Kidney capillary endothelial cell (primary cell): ENCODE results near the gene GIMAP6.
"Not testable (repeated sequence)": the region's sequence is repeated elsewhere in the genome, so short reads cannot be mapped to it uniquely, and the experiment has no call there.

Experiments used
- DNase-seq: peaks from one replicate; pipeline ENCODE4 v3.0.0-alpha.2; 2018; ENCODE audit warnings: low spot score

The GIMAP6 gene

GRCh38 chr7:150645259-150646020, 13.3 kb upstream of the GIMAP6 start:
- DNase-seq: no peak

DNA sequence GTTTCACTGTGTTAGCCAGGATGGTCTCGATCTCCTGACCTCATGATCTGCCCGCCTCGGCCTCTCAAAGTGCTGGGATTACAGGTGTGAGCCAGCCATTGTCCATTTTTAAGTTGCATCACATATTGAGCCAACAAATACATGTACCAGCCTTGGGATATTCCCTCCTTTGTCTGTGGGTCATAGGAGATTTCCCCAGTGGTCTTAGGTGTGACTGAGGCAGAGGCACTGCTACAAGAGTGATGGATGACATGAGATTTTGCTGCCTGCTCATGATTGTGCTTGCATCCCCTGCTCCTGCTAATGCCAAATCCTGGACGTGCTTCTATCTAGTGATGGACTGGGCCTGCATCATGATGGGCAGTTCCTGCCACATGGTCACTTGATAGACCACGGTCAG, 10.7 kb upstream of the GIMAP6 start:
- no peak for DNase-seq

GRCh38 chr7:150641854-150642253, 9.7 kb upstream of the GIMAP6 start:
- DNase-seq: no peak

GRCh38 chr7:150633926-150634325, 1.7 kb upstream of the GIMAP6 start:
- DNase-seq: no peak

- peak; percentile 46 for DNase-seq
Measured at GRCh38 chr7:150631084-150631826, 930 bp downstream of the GIMAP6 start.

DNA sequence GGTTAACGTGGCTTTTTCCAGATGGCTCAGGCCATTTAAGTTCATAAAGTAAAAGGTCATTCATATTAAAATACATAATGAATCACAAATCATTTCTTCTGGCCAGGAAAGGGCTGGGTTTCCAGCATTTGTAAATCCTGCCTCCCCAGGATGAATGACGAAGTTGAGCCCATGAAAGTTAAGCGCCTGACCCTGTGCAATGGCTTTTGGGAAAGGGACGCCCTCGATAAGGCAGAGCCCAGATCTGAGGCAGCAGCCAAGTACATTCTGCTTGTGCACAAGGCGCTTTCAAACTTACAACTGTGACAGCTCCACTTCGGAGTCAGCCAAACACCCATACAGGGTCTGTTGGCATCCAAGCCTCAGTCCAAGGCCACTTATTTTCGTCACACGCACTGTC, 2.8 kb downstream of the GIMAP6 start:
- DNase-seq: peak; percentile 75

DNA sequence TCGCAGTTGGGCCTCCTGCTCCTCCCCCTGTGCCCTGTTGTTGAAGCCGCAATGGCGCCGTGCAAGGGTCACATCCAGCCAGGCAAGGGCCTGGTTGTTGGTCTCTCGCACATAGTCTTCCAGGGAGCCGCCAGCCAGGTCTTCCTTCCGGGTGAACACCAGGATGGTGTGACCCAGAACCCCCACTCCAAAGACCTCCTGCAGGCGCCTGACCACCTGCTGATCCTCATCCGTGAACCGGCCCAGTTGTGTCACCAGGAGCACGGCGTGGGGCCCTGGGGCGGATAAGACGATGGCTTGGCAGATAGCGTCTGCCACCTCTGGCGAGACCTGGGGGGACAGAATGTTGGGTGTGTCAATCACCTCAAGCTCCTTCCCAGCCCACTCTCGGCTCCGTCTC, 4.2 kb downstream of the GIMAP6 start:
- no peak for DNase-seq

DNA sequence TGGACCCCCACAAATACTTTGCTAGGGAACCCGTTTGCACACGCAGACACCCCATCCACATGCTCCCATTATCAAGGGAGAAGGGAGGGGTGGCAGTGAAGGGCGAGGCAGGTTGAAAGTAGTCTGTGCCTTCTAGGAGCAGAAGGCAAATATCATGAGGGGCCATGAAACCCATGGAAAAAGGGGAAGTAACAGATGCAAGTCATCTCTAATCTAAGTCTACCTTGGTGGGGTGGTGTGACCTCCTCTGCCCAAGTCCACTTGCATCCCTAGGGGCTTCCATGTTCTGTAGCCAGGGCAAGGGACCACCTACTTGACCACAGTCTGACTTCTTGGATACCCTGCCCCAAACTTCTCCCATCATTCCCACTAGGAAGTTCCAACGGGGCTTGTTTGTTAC, 5.5 kb downstream of the GIMAP6 start:
- no peak for DNase-seq

GRCh38 chr7:150621376-150621775, 10.8 kb downstream of the GIMAP6 start:
- no peak for DNase-seq

- DNase-seq: no peak
Measured at GRCh38 chr7:150620617-150621371, 11.4 kb downstream of the GIMAP6 start.

- no peak for DNase-seq
Measured at GRCh38 chr7:150620061-150620460, 12.1 kb downstream of the GIMAP6 start.

- DNase-seq: not testable (repeated sequence)
Measured at GRCh38 chr7:150615221-150615755, 16.9 kb downstream of the GIMAP6 start.

GRCh38 chr7:150614426-150614825, 17.8 kb downstream of the GIMAP6 start:
- DNase-seq: not testable (repeated sequence)

DNA sequence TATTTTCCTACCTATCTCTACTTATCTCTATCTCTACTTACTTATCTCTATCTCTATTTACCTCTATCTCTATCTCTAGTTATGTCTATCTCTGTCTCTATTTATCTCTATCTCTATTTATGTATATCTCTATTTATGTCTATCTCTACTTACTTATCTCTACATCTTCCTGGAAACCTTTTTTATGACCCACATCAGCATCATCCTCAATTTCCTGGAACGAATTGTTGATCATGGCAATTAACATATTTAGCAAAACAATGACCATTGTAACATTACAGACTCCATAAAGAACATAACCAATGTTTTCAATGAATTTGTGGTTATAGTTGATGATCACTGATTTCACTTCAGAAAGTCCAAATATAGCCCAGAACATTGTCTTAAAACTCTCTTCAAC, 18.3 kb downstream of the GIMAP6 start:
- DNase-seq: no peak

GRCh38 chr7:150612925-150613324, 19.3 kb downstream of the GIMAP6 start:
- no peak for DNase-seq

- no peak for DNase-seq
Measured at GRCh38 chr7:150610233-150610632, 22.0 kb downstream of the GIMAP6 start.

- DNase-seq: not testable (repeated sequence)
Measured at GRCh38 chr7:150603600-150603999, 28.6 kb downstream of the GIMAP6 start.

- no peak for DNase-seq
Measured at GRCh38 chr7:150595361-150595760, 36.8 kb downstream of the GIMAP6 start.

GRCh38 chr7:150594805-150595204, 37.4 kb downstream of the GIMAP6 start:
- no peak for DNase-seq

- DNase-seq: no peak
Measured at GRCh38 chr7:150587551-150587950, 44.6 kb downstream of the GIMAP6 start.

- DNase-seq: peak; percentile 98
Measured at GRCh38 chr7:150586785-150587152, 45.4 kb downstream of the GIMAP6 start.

- peak; percentile 45 for DNase-seq
Measured at GRCh38 chr7:150586068-150586784, 46.0 kb downstream of the GIMAP6 start.
